ENCODE results near the gene ELK1.
A peak's percentile ranks its signal among the peaks of the same experiment; 100 is the strongest.
"Not testable (repeated sequence)": the region's sequence is repeated elsewhere in the genome, so short reads cannot be mapped to it uniquely, and the experiment has no call there.

Gene ELK1

GRCh38 chrX:47610511-47610910, 39.9 kb downstream of the ELK1 start:
- DNase-seq: no peak

- DNase-seq: no peak
Observed at GRCh38 chrX:47608130-47608810, 42.1 kb downstream of the ELK1 start.

DNA sequence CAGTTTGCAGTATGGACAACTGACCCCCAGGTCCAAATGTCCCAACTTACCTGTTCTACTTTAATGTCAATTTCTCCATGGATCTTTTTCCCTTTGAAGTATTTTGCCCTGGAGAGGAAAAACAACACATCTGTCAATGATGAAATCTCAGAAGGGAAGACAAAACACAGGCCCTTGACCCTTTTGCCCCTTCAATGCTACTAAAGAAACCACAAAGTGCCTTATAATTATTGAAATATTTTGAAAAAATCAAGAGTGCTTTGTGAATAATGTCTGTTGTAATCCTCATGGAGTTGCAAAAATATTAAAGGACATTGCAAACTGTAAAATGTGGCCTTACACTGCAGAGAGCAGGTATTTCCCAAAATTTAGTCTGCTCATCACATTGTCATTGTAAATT, 43.3 kb downstream of the ELK1 start:
- DNase-seq: no peak

DNA sequence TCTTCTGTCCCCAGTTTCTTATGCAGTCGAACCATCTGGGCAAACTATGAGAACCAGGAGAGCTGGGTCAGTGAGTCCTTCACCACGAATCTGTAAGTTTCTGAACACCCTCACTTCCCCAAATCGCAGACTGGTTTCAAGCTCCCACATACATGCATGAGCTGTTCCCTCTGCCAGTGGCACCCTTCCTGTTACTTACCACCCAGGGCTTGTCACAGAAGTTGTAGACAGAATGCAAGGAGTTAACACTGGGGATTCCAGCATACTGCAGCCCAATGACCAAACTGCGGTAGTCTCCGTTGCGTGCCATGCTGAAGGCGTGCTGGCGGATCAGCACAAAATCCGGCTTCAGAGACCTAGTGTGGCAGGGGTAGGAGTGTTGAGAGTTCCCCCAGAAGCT, 45.3 kb downstream of the ELK1 start:
- DNase-seq: no peak

DNA sequence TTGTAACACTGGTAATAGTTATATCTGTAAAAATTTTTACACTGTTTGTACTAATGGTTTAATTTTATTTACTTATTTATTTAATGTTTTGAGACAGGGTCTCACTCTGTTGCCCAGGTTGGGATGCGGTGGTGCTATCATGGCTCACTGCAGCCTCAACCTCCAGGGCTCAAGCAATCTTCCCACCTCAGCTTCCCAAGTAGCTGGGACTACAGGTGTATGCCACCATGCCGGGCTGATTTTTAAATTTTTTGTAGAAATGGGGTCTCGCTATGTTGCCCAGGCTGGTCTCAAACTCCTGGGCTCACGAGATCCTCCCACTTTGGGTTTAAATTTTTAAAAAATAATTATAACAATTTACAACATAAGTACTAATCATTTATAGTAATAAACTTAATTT, 47.2 kb downstream of the ELK1 start:
- not testable (repeated sequence) for DNase-seq

GRCh38 chrX:47597222-47597621, 53.1 kb downstream of the ELK1 start:
- no peak for DNase-seq

DNA sequence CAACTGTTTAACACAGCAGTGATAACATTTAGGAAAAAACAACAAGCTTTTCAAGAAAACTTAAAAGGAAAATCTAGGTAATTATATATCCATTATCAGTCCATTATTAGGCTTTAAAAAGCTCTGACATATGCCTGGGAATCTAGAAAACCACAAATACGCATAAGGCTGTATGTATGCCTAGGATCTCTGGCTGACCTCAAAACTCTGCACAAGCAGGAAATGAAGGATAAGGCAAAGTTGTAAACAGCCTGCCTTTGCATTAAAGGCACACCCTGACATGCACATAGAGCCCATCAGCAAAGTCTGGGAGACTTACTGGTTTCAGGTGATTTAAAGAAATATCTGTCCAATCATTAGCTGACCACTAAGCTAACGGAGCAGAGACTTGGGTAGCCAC, 54.1 kb downstream of the ELK1 start:
- peak; percentile 20 for DNase-seq

DNA sequence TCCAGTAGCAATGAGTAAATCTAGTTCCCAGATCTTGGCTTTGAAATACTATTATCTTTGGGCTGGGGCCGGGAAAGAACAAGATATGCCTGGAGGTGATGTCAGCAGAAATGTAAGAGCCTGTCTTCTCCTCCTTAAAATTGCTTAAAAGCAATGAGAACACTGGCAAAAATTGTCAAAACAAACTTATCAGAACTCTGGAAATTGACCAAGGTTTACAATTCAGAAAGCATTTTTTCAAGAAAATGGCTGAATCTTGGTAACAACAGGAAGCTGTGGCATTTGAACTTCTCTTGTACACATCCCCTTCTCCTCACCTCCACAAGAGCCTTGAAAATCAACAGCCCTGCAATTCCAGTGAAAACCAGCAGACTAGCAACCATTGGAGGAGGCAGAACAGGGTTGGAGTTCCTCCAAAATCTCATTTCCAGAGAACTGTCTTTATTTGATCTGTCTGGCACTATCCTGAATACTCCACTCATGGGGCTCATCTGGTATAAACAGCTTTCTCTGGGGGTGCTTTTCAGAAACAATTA, 54.6 kb downstream of the ELK1 start:
- peak; percentile 34 for DNase-seq

GRCh38 chrX:47593522-47593921, 56.8 kb downstream of the ELK1 start:
- no peak for DNase-seq

DNA sequence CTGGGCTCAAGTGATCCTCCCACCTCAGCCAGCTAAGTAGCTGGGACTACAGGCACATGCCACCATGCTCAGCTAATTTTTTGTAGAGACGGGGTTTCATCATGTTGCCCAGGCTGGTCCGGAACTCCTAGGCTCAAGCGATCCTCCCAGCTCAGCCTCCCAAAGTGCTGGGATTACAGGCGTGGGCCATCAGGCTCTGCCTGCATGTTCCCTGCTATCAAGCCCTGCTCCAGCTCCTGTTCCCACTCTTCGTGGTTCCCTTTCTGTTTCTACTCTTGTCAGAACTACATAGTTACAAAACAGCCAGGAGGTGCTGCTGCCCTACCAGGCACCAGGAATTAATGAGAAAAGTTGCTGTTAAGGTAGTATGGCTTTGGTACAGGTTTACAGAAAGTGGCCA, 59.4 kb downstream of the ELK1 start:
- DNase-seq: no peak

DNA sequence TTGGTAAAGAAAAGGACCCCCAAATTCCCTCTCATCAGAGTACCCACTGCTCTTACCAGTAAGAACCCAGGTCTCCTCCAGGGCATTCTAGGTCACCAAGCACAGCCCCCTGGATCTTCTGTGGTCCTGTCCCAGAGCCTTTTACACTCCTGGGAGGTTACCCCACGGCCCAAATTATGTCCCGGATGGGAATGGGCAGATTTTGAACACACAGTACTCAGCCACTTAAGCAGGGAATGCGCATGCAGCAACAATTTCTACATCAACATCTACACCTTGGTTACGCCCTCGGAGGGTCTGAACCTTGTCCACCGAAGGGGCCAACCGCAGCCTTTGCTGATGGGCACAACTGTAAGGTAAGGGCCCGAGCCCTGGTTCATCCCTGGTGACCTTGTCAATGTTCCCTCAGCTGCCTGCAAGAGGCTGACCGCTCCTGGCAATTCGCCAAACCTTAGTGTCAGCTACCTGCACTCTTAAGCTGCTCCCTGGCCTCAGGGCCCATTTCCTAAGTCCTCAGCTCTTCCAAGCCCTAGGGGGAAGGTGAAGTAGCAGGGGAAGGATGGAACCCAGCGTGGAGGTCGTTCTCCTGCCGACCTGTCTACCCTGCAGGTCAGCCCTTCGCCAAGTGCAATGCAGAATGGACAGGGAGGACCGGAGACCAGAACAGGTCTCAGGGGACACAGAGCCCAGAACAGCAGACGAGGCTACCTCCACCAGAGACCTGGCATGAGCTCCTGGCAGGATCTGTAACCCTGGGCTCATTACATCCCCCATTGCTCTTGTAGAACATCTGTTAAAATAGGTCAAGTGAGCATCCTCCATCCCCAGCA, 62.2 kb downstream of the ELK1 start:
- DNase-seq: no peak

DNA sequence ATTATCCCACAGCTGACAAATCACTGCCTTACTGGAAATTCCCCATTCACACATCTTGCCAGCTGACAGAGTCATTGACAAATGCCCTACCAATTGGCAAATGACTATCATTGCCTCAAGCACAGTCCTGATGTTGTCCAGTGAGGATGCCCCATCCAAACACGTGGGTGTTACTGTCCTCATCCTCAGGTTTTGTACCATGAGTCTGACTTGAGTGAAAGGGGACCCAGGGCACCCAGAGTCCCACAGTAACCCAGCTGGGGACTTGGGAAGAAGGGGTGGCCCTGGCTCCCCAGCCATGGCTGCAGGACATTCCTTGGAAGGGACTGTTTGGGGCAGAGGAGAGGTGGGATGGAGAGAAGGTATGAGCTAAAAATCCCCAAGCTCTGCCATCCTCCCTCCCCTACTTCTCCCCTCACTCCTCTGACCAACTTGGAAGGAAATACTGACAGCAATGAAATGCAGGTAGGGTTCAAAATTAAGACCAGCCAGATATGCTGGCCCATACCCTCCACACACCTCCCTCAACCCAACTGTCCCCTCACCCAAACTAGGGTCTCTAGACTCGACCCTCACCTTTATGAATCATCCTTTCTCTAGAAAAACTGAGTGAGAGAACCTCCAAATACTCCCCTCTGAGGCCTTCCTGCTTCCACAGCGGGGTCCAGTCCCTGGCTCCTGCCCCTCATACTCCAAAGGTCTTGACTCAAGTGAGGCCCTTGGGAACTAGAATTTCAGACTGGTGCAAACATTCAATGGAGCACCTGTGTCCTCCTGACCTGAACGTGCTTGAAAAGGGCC, 63.1 kb downstream of the ELK1 start:
- DNase-seq: no peak

DNA sequence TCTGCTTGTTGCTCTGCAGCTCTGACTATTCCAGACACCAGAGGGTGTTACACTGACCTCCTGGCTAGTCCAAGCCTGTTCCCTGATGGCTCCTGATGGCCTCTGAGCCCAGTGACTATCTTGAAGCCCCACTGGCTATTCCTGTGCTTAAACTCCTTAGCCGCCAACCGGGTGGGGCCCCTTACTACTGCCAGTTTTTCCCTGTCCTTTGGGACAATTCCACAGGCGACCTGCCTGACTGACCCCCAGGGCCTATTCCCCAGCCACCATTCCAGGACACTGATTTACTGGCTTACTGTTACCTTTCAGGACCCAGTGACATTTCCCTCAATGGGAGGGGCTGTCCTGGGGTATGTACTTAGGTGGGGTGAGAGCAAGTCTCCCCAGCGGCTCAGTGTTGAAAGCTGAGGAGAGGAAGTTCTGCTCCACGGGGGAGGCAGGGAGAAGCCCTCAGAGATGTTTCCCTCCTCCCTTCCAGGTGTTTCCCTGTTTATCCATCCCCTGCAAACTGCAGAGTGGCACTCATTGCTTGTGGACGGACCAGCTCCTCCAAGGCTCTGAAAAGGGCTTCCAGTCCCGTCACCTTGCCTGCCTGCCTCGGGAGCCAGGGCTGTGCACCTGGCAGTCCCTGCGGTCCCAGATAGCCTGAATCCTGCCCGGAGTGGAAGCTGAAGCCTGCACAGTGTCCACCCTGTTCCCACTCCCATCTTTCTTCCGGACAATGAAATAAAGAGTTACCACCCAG, 64.1 kb downstream of the ELK1 start:
- DNase-seq: no peak
